Caco-2 (cell line): ENCODE measurements around the gene ACTL10. TPM values are rescaled to one million over a fixed set of nuclear protein-coding genes. Genes with fewer than 3 reads are reported as not detected.
A peak's percentile ranks its signal among the peaks of the same experiment; 100 is the strongest.

ENCODE experiments used
- BruUV-seq: library from RNA; stranded (reverse); fragments of 400-500 nt; replicated peaks from 2 replicates; lab custom pipeline; 2021; lab: Mats Ljungman, UMichigan
- CTCF ChIA-PET: fragments of 300-600 bp; sonication (Branson Sonifier 250); formaldehyde crosslinking; loops from one replicate; lab custom pipeline; 2022; ENCODE audit warnings: antibody characterized with exemption; lab: Charles Lee
- POLR2A ChIA-PET: fragments of 300-600 bp; sonication (Branson Sonifier 250); formaldehyde crosslinking; loops from one replicate; lab custom pipeline; 2022; ENCODE audit warnings: antibody characterized with exemption; lab: Charles Lee
- DNase-seq, 2 experiments: peaks; one replicate each; pipeline versions ENCODE4 v3.0.0 to v3.0.0-alpha.2; 2020 to 2022
- H3K27me3 ChIP-seq: replicated peaks from 2 replicates; pipeline ENCODE4 v1.6.0; 2011; ENCODE audit warnings: low read length; ENCODE audit not compliant: control insufficient read depth, insufficient read depth
- H3K36me3 ChIP-seq: 2 replicates; pipeline ENCODE4 v1.5.1; 2011; ENCODE audit warnings: low read length; ENCODE audit not compliant: control insufficient read depth, insufficient read depth
- H3K4me1 ChIP-seq: fragments of 250-450 bp; sonication (Bioruptor Pico); 2 replicates; pipeline ENCODE4 v1.5.1; 2020; ENCODE audit warnings: mild to moderate bottlenecking
- H3K4me3 ChIP-seq: 2 replicates; pipeline ENCODE4 v1.5.1; 2011; ENCODE audit warnings: low read depth, mild to moderate bottlenecking, control low read depth, low read length
- H3K9me3 ChIP-seq: fragments of 250-450 bp; sonication (Bioruptor Pico); 2 replicates; pipeline ENCODE4 v1.5.1; 2020; ENCODE audit warnings: mild to moderate bottlenecking, moderate library complexity
- H3K27ac Mint-ChIP-seq: one replicate; pipeline ENCODE4 v1.8.0; 2022; ENCODE audit warnings: mixed read lengths; ENCODE audit not compliant: unreplicated experiment
- H3K27me3 Mint-ChIP-seq: one replicate; pipeline ENCODE4 v1.8.0; 2022; ENCODE audit warnings: mixed read lengths; ENCODE audit not compliant: insufficient read depth, unreplicated experiment
- H3K36me3 Mint-ChIP-seq: one replicate; pipeline ENCODE4 v1.8.0; 2022; ENCODE audit warnings: mild to moderate bottlenecking, mixed read lengths; ENCODE audit not compliant: insufficient read depth, unreplicated experiment
- H3K4me1 Mint-ChIP-seq: one replicate; pipeline ENCODE4 v1.8.0; 2022; ENCODE audit warnings: low read depth, mixed read lengths; ENCODE audit not compliant: unreplicated experiment
- H3K4me3 Mint-ChIP-seq: one replicate; pipeline ENCODE4 v1.8.0; 2022; ENCODE audit warnings: mild to moderate bottlenecking, moderate library complexity, mixed read lengths; ENCODE audit not compliant: unreplicated experiment
- H3K9me3 Mint-ChIP-seq: one replicate; pipeline ENCODE4 v1.8.0; 2022; ENCODE audit warnings: mixed read lengths; ENCODE audit not compliant: unreplicated experiment
- CTCF ChIP-seq, 2 experiments: fragments of 200-600 bp in 1 of 2; IDR thresholded peaks; 1 replicate in 1 of 2; 2 replicates in 1 of 2; pipeline versions ENCODE4 v1.5.1 to v1.8.0; 2011 to 2022; ENCODE audit warnings: antibody characterized with exemption in 1 of 2, control low read depth in 1 of 2, inconsistent platforms in 1 of 2, low read depth in 1 of 2, low read length in 1 of 2, mild to moderate bottlenecking in 1 of 2, moderate library complexity in 1 of 2; ENCODE audit not compliant: insufficient read depth in 1 of 2, severe bottlenecking in 1 of 2, unreplicated experiment in 1 of 2
- intact Hi-C: fragments of 100-400 bp; cut with micrococcal nuclease; formaldehyde crosslinking; loops from one replicate; pipeline ENCODE4 v1.10.0; 2022; ENCODE audit not compliant: unreplicated experiment
- total RNA-seq: library from RNA; stranded (reverse); gene quantifications from 2 replicates; pipeline ENCODE4 v1.2.3, GENCODE V29; 2022

ACTL10 gene
- total RNA-seq, 1 experiment from 2014 or later = 3.4 TPM

GRCh38 chr20:33653218-33653899 is 13.4 kb upstream of the ACTL10 start:
- POLR2A ChIA-PET = interaction anchor here (0.5 to 2.8 kb wide), 5 partner anchors 10 to 456 kb away, joined by 3 to 28 read pairs (median 7); partner anchors contain the start of genes ACTL10 and CBFA2T2
- H3K27me3 Mint-ChIP-seq = no peaks in the 10 kb centered on the region
- intact Hi-C loops = loop anchor here (1.0 to 2.0 kb wide), 4 partner anchors 31 to 253 kb away; no protein-coding TSS in a partner anchor

GRCh38 chr20:33653900-33654596 is 12.7 kb upstream of the ACTL10 start:
- peaks cover 77% of the 10 kb centered on the region for H3K36me3 Mint-ChIP-seq
- peaks cover 25% of the 10 kb centered on the region for H3K4me1 Mint-ChIP-seq
- H3K27me3 Mint-ChIP-seq = no peaks in the 10 kb centered on the region
- H3K9me3 Mint-ChIP-seq = no peaks in the 10 kb centered on the region
- no peaks in the 10 kb centered on the region for H3K9me3 ChIP-seq
- H3K4me3 ChIP-seq = no peak overlapping the region
- peak overlapping the region; percentile 0 for H3K4me3 Mint-ChIP-seq
- 0 out of 2 replicates have a peak, but pooled peaks cover 1% of the 10 kb centered on the region for H3K36me3 ChIP-seq
- ChIA-PET POLR2A (interaction anchor here (1.9 to 2.8 kb wide), 3 partner anchors 10 to 165 kb away, joined by 7 to 28 read pairs (median 26); partner anchors contain the start of genes ACTL10 and CBFA2T2), CTCF (interaction anchor here (0.6 to 6.5 kb wide), 23 partner anchors 9 to 392 kb away, joined by 3 to 127 read pairs (median 4); partner anchors contain the start of genes ACTL10, CBFA2T2, CDK5RAP1 and SNTA1)
- intact Hi-C loops = loop anchor here (1.0 to 2.0 kb wide), 4 partner anchors 31 to 254 kb away; no protein-coding TSS in a partner anchor
- no TSS peak for BruUV-seq
- peak overlapping the region; percentile 66 for H3K27ac Mint-ChIP-seq
- no peaks in the 10 kb centered on the region for H3K27me3 ChIP-seq
- no peak for TF ChIP-seq CTCF (IDR thresholded peaks at IDR 0.05; ENCODE audit: insufficient read depth in 1 of 2, low read depth in 1 of 2, low read length in 1 of 2, severe bottlenecking in 1 of 2, unreplicated experiment in 1 of 2)
- DNase-seq = peak; percentile 80 to 91
- peaks cover 27% of the 10 kb centered on the region for H3K4me1 ChIP-seq

More at GRCh38 chr20:33653218-33653899, 13.4 kb upstream of the ACTL10 start:
- H3K27me3 ChIP-seq = no peaks in the 10 kb centered on the region
- peaks cover 27% of the 10 kb centered on the region for H3K4me1 ChIP-seq
- H3K4me3 Mint-ChIP-seq = peak overlapping the region; percentile 24
- H3K27ac Mint-ChIP-seq = peak overlapping the region; percentile 66
- H3K36me3 ChIP-seq = 0 out of 2 replicates have a peak, but pooled peaks cover 1% of the 10 kb centered on the region
- H3K9me3 Mint-ChIP-seq = no peaks in the 10 kb centered on the region
- CTCF ChIA-PET = interaction anchor here (0.6 to 6.5 kb wide), 23 partner anchors 9 to 391 kb away, joined by 3 to 127 read pairs (median 4); partner anchors contain the start of genes ACTL10, CBFA2T2, CDK5RAP1 and SNTA1
- H3K4me3 ChIP-seq = no peak overlapping the region
- peak; percentile 99 for TF ChIP-seq CTCF (IDR thresholded peaks at IDR 0.05; ENCODE audit: insufficient read depth in 1 of 2, low read depth in 1 of 2, low read length in 1 of 2, severe bottlenecking in 1 of 2, unreplicated experiment in 1 of 2)
- H3K36me3 Mint-ChIP-seq = peaks cover 76% of the 10 kb centered on the region
- no TSS peak for BruUV-seq
- H3K9me3 ChIP-seq = no peaks in the 10 kb centered on the region
- peaks cover 25% of the 10 kb centered on the region for H3K4me1 Mint-ChIP-seq
- DNase-seq = peak; percentile 90 to 92
